Smooth muscle cell (in vitro differentiated cells): Measurements from ENCODE around the gene BAZ1A. TPM values are rescaled to one million over a fixed set of nuclear protein-coding genes. Genes with fewer than 3 reads are reported as not detected.

ENCODE experiments used
- DNase-seq: peaks from one replicate; lab custom pipeline; 2025; ENCODE audit not compliant: unreplicated experiment; lab: John Stamatoyannopoulos, UW
- H2AFZ ChIP-seq: fragments of 200-600 bp; sonication (generic); 2 replicates; pipeline ENCODE4 v1.6.0; 2016; ENCODE audit warnings: antibody characterized with exemption, low read depth, mild to moderate bottlenecking
- H3F3A ChIP-seq: fragments of 200-600 bp; sonication (generic); 2 replicates; pipeline ENCODE4 v1.6.0; 2017; ENCODE audit warnings: antibody characterized with exemption, low read depth
- H3K27ac ChIP-seq: fragments of 200-600 bp; sonication (generic); 2 replicates; pipeline ENCODE4 v1.5.1; 2016; ENCODE audit warnings: low read depth, mild to moderate bottlenecking
- H3K27me3 ChIP-seq: fragments of 200-600 bp; sonication (generic); 2 replicates; pipeline ENCODE4 v1.6.1; 2016; ENCODE audit warnings: low read depth, mild to moderate bottlenecking
- H3K36me3 ChIP-seq: fragments of 200-600 bp; sonication (generic); 2 replicates; pipeline ENCODE4 v1.5.1; 2016; ENCODE audit warnings: low read depth
- H3K4me1 ChIP-seq: fragments of 200-600 bp; sonication (generic); 2 replicates; pipeline ENCODE4 v1.5.1; 2016; ENCODE audit warnings: low read depth
- H3K4me2 ChIP-seq: fragments of 200-600 bp; sonication (generic); 2 replicates; pipeline ENCODE4 v1.6.0; 2016; ENCODE audit warnings: mild to moderate bottlenecking
- H3K4me3 ChIP-seq: fragments of 200-600 bp; sonication (generic); 2 replicates; pipeline ENCODE4 v1.5.1; 2016; ENCODE audit warnings: mild to moderate bottlenecking
- H3K79me2 ChIP-seq: fragments of 200-600 bp; sonication (generic); 2 replicates; pipeline ENCODE4 v1.6.0; 2016; ENCODE audit warnings: low read depth, mild to moderate bottlenecking
- H3K9ac ChIP-seq: fragments of 200-600 bp; sonication (generic); 2 replicates; pipeline ENCODE4 v1.6.0; 2016; ENCODE audit warnings: low read depth
- H3K9me3 ChIP-seq: fragments of 200-600 bp; sonication (generic); replicated peaks from 2 replicates; pipeline ENCODE4 v1.5.1; 2016; ENCODE audit warnings: low read depth
- H4K20me1 ChIP-seq: fragments of 200-600 bp; sonication (generic); 2 replicates; pipeline ENCODE4 v1.6.0; 2016; ENCODE audit warnings: low read depth
- WGBS: methylation state at CpG from one replicate; pipeline ENCODE4 v1.1.7; 2016; ENCODE audit warnings: low lambda C conversion rate; 5-methylcytosine and 5-hydroxymethylcytosine counted together
- polyA plus RNA-seq: library from polyadenylated mRNA; unstranded; fragments of >200 nt; fragmentation: Nextera tagmentation; extraction: Ambion mirVana; gene quantifications from 2 replicates; pipeline ENCODE4 v1.2.1, GENCODE V29; 2016
- total RNA-seq: library from RNA; depleted of rRNA; stranded (reverse); fragments of >200 nt; gene quantifications from 2 replicates; pipeline ENCODE4 v1.2.3, GENCODE V29; 2014
- TF ChIP-seq, protein P1 (sequence below): fragments of 200-600 bp; sonication (generic); IDR thresholded peaks from 2 replicates; pipeline ENCODE4 v1.5.1; 2017; ENCODE audit warnings: borderline replicate concordance, mild to moderate bottlenecking, antibody characterized with exemption; ENCODE audit not compliant: insufficient read depth, poor library complexity, severe bottlenecking

The BAZ1A gene
- total and polyA plus RNA-seq, 2 experiments from 2014 or later: 12.4 to 21.7 TPM

DNA sequence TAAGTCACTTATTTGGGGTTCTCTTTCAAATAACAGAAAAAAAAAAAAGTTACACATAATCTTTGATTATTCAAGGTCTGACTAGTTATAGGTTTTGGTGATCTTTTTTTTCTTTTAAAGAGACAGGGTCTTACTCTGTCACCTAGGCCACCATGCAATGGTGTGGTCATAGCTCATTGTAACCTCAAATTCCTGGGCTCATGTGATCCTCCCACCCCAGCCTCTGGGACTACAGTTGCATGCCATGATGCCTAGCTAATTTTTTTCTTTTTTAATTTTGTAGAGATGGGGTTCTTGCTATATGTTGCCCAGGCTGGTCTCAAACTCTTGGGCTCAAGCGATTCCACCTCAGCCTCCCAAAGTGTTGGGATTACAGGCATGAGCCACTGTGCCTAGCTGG lies 104.3 kb downstream of the BAZ1A start:
- WGBS: 100% methylated on average over 1 of the region's 1 CpG
- H3K4me1 ChIP-seq: no peaks in the 10 kb centered on the region
- no peaks in the 10 kb centered on the region for H3F3A ChIP-seq
- no peak overlapping the region for H2AFZ ChIP-seq
- H3K4me3 ChIP-seq: no peak overlapping the region
- TF ChIP-seq, protein P1, sequence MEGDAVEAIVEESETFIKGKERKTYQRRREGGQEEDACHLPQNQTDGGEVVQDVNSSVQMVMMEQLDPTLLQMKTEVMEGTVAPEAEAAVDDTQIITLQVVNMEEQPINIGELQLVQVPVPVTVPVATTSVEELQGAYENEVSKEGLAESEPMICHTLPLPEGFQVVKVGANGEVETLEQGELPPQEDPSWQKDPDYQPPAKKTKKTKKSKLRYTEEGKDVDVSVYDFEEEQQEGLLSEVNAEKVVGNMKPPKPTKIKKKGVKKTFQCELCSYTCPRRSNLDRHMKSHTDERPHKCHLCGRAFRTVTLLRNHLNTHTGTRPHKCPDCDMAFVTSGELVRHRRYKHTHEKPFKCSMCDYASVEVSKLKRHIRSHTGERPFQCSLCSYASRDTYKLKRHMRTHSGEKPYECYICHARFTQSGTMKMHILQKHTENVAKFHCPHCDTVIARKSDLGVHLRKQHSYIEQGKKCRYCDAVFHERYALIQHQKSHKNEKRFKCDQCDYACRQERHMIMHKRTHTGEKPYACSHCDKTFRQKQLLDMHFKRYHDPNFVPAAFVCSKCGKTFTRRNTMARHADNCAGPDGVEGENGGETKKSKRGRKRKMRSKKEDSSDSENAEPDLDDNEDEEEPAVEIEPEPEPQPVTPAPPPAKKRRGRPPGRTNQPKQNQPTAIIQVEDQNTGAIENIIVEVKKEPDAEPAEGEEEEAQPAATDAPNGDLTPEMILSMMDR: no peak
- H3K27ac ChIP-seq: no peak overlapping the region
- H4K20me1 ChIP-seq: no peaks in the 10 kb centered on the region
- H3K4me2 ChIP-seq: no peak overlapping the region
- no peak overlapping the region for H3K9ac ChIP-seq
- peaks cover 24% of the 10 kb centered on the region for H3K36me3 ChIP-seq
- DNase-seq: no peak
- no peaks in the 10 kb centered on the region for H3K9me3 ChIP-seq
- H3K27me3 ChIP-seq: no peaks in the 10 kb centered on the region
- H3K79me2 ChIP-seq: no peaks in the 10 kb centered on the region

DNA sequence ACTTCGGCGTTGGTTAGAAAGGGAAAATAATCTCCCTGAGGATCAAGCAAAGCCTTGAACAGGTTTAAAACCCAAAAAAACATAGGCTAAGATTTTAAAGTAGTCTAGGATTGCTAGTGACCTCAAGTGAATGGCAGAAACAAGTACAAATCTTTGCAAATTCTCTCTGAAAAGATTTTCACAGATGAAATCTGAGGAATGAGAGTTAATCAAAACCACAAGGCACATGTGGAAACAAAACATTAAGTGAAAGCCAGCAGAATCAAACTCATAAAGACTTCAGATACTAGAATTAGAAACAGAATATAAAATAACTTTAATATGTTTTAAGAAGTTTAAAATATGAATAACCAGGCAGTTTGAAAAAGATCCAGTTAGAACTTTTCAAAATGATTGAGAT lies 108.6 kb downstream of the BAZ1A start:
- WGBS: 83% methylated on average over 2 of the region's 2 CpGs
- no peaks in the 10 kb centered on the region for H4K20me1 ChIP-seq
- no peaks in the 10 kb centered on the region for H3K4me1 ChIP-seq
- no peak overlapping the region for H3K9ac ChIP-seq
- no peaks in the 10 kb centered on the region for H3K79me2 ChIP-seq
- H3K27me3 ChIP-seq: no peaks in the 10 kb centered on the region
- no peak overlapping the region for H2AFZ ChIP-seq
- H3K9me3 ChIP-seq: no peaks in the 10 kb centered on the region
- H3K27ac ChIP-seq: no peak overlapping the region
- no peaks in the 10 kb centered on the region for H3F3A ChIP-seq
- H3K36me3 ChIP-seq: peaks cover 40% of the 10 kb centered on the region
- DNase-seq: no peak
- TF ChIP-seq, protein P1: no peak
- H3K4me3 ChIP-seq: no peak overlapping the region
- H3K4me2 ChIP-seq: no peak overlapping the region

DNA sequence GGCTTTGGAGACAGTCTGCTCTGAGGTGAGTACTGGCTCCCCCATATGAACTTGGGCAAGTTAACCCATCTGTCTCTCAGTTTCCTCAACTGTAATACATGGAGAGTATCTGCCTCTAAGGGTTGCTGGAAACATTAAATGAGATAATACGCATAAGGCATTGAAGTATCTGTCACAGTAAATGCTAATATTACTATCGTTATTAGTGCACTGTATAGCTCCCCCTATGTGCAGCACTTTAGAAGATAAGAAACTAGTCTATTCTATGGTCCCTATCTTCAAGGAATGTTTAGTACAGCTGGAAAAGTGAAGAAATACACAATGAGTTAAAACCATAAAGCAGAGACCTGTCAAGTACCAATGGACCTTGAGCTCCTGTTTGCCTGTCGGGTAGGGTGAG lies 109.1 kb downstream of the BAZ1A start:
- TF ChIP-seq, protein P1: peak; percentile 24
- no peak for DNase-seq
- H2AFZ ChIP-seq: no peak overlapping the region
- no peaks in the 10 kb centered on the region for H3K9me3 ChIP-seq
- 95% methylated on average over 3 of the region's 3 CpGs for WGBS
- H3K4me1 ChIP-seq: no peaks in the 10 kb centered on the region
- no peak overlapping the region for H3K9ac ChIP-seq
- H3K79me2 ChIP-seq: no peaks in the 10 kb centered on the region
- H3K27me3 ChIP-seq: no peaks in the 10 kb centered on the region
- H3F3A ChIP-seq: no peaks in the 10 kb centered on the region
- peaks cover 42% of the 10 kb centered on the region for H3K36me3 ChIP-seq
- H3K4me2 ChIP-seq: no peak overlapping the region
- no peak overlapping the region for H3K27ac ChIP-seq
- H3K4me3 ChIP-seq: no peak overlapping the region
- H4K20me1 ChIP-seq: no peaks in the 10 kb centered on the region

DNA sequence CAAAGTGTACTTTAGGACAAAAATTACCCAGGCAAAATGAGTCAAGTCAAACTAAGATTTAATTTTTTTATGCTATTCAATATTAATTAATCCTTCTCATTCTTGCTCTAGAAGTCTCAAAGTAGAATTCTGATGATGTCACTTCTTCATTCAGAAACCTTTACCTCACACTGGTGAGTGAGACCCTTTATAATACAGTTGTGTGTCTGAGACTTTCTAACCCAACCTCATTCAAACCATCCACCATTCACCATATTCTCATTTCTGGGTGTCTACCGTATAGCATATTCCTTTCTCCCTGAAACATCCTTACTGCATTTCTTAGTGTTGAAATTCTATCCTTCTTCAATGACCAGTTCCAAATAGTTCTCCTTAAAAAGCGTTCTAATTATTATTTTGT lies 119.9 kb downstream of the BAZ1A start:
- peaks cover 6% of the 10 kb centered on the region for H3K36me3 ChIP-seq
- TF ChIP-seq, protein P1: no peak
- WGBS: 96% methylated on average over 2 of the region's 2 CpGs

More for the DNA sequence above, 119.9 kb downstream of the BAZ1A start:
- H3K9me3 ChIP-seq: no peaks in the 10 kb centered on the region
- no peaks in the 10 kb centered on the region for H3K27me3 ChIP-seq
- H3F3A ChIP-seq: no peaks in the 10 kb centered on the region
- no peak overlapping the region for H3K4me3 ChIP-seq
- no peaks in the 10 kb centered on the region for H4K20me1 ChIP-seq
- H2AFZ ChIP-seq: no peak overlapping the region
- no peak overlapping the region for H3K27ac ChIP-seq
- no peak for DNase-seq
- H3K4me1 ChIP-seq: no peaks in the 10 kb centered on the region
- no peak overlapping the region for H3K9ac ChIP-seq
- H3K4me2 ChIP-seq: no peak overlapping the region
- no peaks in the 10 kb centered on the region for H3K79me2 ChIP-seq
